GM19099 (cell line): Measurements from ENCODE around the gene DTNBP1.

Experiments
- POLR2A ChIP-seq: IDR thresholded peaks from 3 replicates; pipeline ENCODE4 v1.6.1; 2011; ENCODE audit warnings: low read depth; ENCODE audit not compliant: insufficient read length; ENCODE audit errors: extremely low read depth

DTNBP1 gene

DNA sequence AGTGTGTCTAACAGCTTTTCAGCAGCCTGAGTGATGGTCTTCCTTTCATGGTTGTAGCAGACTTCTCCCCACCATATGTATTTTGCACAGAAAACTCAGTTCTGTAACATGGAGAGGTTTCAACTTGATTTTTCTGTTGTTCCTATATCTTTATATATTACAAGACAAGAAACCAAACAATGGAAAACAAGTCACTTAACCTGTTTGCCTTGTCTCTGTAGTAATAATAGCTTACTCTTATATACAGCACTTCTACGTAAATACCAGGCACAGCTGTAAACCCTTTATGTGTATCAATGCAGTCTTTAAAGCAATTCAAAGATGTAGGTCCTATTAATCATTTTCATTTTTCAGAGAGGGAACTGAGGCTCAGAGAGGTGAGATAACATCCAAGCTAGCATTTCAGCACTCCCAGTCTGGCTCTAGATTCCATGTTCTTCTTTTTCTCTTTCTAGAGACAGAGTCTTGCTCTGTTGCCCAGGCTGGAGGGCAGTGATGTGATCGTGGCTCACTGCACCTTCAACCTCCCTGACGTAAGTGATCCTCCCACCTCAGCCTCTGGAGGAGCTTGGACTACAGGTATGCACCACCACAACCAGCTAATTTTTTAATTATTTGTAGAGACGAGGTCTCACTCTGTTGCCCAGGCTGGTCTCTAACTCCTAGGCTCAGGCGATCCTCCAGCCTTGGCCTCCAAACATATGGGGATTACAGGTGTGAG, 90.4 kb downstream of the DTNBP1 start:
- no peak for TF ChIP-seq POLR2A

- no peak for TF ChIP-seq POLR2A
Measured at GRCh38 chr6:15570171-15570570, 92.7 kb downstream of the DTNBP1 start.

DNA sequence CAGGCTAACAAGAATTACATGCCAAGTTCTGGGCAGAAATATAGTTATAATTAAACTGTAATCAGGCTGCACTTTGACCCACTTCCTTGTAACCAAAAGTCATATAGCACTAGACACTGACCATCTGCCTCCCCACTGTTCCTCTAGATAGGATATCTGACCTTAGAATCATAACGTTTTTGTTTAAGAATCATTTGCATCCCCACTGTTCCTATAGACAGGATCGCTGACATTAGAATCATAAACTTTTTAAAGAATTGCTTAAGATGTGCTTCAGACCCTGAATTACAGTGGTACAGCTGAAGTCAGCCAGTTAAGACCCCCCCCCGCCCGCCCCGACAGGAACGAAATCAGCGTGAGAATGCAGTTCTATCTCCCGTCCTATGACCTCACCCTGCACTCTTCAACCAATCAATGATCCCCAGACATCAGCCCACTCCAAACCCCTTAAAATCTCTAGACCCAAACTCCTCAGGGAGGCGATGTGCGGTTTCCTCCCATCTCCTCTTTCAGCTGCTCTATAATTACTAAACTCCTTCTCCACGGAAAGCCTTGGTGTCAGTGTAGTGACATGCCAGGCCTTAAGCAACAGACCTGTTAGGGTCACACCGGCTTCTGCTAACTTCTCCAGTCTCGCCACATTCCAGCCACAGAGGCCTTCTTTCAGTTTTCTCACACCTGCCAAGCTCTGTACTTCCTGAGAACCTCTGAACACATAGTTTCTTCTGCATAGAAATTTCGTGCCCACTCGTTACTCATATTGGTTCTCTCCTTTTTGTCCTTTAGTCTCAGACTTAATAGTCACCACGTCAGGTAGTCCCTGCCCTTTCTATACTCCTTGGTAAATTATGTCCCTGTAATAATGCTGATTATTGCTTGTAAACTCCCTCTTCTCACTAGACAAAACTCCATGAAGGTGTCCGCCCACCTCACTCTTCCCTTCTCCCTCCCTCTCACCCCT, 93.5 kb downstream of the DTNBP1 start:
- TF ChIP-seq POLR2A: no peak

DNA sequence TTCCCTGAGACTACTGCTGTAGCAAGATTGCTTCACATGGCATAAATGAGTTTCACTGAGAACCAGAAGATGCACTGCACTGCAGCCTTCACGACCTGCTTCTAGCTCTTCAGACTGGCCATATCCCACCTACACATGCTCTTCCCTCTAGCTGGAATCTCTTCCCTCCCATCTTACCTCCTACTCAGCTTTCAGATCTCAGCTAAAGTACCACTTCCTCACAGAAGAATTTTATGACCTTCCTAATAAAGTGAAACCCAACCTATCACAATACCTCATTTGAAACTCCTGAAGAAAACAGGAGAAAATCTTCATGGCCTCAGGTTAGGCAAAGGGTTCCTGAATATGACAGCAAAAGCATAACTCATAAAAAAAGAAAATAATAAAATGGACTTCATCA, 99.9 kb downstream of the DTNBP1 start:
- TF ChIP-seq POLR2A: no peak

- no peak for TF ChIP-seq POLR2A
Measured at GRCh38 chr6:15561447-15562199, 101.2 kb downstream of the DTNBP1 start.

- no peak for TF ChIP-seq POLR2A
Measured at GRCh38 chr6:15560713-15561112, 102.1 kb downstream of the DTNBP1 start.

- TF ChIP-seq POLR2A: no peak
Measured at GRCh38 chr6:15557174-15557573, 105.7 kb downstream of the DTNBP1 start.

GRCh38 chr6:15556711-15557110, 106.1 kb downstream of the DTNBP1 start:
- TF ChIP-seq POLR2A: no peak

- TF ChIP-seq POLR2A: no peak
Measured at GRCh38 chr6:15555101-15556038, 107.5 kb downstream of the DTNBP1 start.

GRCh38 chr6:15554728-15555100, 108.1 kb downstream of the DTNBP1 start:
- TF ChIP-seq POLR2A: no peak

GRCh38 chr6:15553736-15554294, 109.0 kb downstream of the DTNBP1 start:
- no peak for TF ChIP-seq POLR2A

DNA sequence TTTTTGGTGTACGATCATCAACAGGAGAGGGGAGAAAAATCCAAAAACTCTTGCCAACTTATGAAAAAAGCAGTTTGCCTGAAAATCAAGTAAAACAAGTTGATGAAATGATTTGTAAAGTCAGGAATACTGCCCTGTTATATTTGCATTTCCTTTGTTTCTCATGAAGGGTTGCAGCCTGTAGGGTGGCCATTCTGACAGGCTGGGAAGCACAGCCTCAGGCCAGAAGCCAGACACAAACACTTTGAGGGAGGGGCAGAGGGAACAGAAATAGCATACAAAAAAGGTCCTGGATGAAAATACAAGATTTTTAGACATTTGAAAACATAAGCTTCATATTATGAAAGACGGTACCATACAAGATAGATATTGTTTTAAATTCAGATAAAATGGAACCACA, 109.8 kb downstream of the DTNBP1 start:
- no peak for TF ChIP-seq POLR2A

- no peak for TF ChIP-seq POLR2A
Measured at GRCh38 chr6:15551798-15552197, 111.0 kb downstream of the DTNBP1 start.

GRCh38 chr6:15551262-15551661, 111.6 kb downstream of the DTNBP1 start:
- TF ChIP-seq POLR2A: no peak
